T-helper 22 cell (primary cell): ENCODE measurements around the gene CTTN.
"Not testable (repeated sequence)": the region's sequence is repeated elsewhere in the genome, so short reads cannot be mapped to it uniquely, and the experiment has no call there.

Experiments
- DNase-seq: peaks from one replicate; pipeline ENCODE4 v3.0.0-alpha.2; 2020; ENCODE audit warnings: low read depth

The CTTN gene

GRCh38 chr11:70381350-70381749 is 17.0 kb upstream of the CTTN start:
- no peak for DNase-seq

- no peak for DNase-seq
These were observed 16.2 kb upstream of the CTTN start for GRCh38 chr11:70381872-70382861.

- DNase-seq: no peak
These were observed 14.4 kb upstream of the CTTN start for GRCh38 chr11:70383664-70384565.

- no peak for DNase-seq
These were observed 13.7 kb upstream of the CTTN start for GRCh38 chr11:70384566-70385152.

- DNase-seq: no peak
These were observed 10.8 kb upstream of the CTTN start for GRCh38 chr11:70387564-70387963.

GRCh38 chr11:70389201-70389600 is 9.1 kb upstream of the CTTN start:
- no peak for DNase-seq

- DNase-seq: not testable (repeated sequence)
These were observed 7.4 kb upstream of the CTTN start for GRCh38 chr11:70390882-70391281.

GRCh38 chr11:70394211-70394950 is 3.9 kb upstream of the CTTN start:
- DNase-seq: no peak

GRCh38 chr11:70397336-70397982 is 870 bp upstream of the CTTN start:
- no peak for DNase-seq

GRCh38 chr11:70398834-70399680 is 728 bp downstream of the CTTN start:
- DNase-seq: no peak

GRCh38 chr11:70399681-70400112 is 1.4 kb downstream of the CTTN start:
- no peak for DNase-seq

GRCh38 chr11:70400643-70401042 is 2.3 kb downstream of the CTTN start:
- DNase-seq: no peak

GRCh38 chr11:70402016-70402415 is 3.7 kb downstream of the CTTN start:
- DNase-seq: no peak

- no peak for DNase-seq
These were observed 4.4 kb downstream of the CTTN start for GRCh38 chr11:70402685-70403084.

- no peak for DNase-seq
These were observed 5.9 kb downstream of the CTTN start for GRCh38 chr11:70404244-70404643.

- no peak for DNase-seq
These were observed 7.5 kb downstream of the CTTN start for GRCh38 chr11:70405679-70406395.

GRCh38 chr11:70407121-70407520 is 8.8 kb downstream of the CTTN start:
- no peak for DNase-seq

GRCh38 chr11:70407814-70408213 is 9.5 kb downstream of the CTTN start:
- no peak for DNase-seq

- DNase-seq: not testable (repeated sequence)
These were observed 10.0 kb downstream of the CTTN start for GRCh38 chr11:70408326-70408725.
